Raji (cell line): ENCODE results near the gene HMGXB4.

Experiments
- POLR2A ChIP-seq: IDR thresholded peaks from 2 replicates; pipeline ENCODE4 v1.6.1; 2011; ENCODE audit warnings: low read depth, low read length, control low read depth; ENCODE audit not compliant: insufficient read depth

HMGXB4 gene

GRCh38 chr22:35231585-35232084, 25.7 kb upstream of the HMGXB4 start:
- TF ChIP-seq POLR2A = no peak

GRCh38 chr22:35250156-35250555, 7.1 kb upstream of the HMGXB4 start:
- TF ChIP-seq POLR2A = no peak

GRCh38 chr22:35253946-35254345, 3.3 kb upstream of the HMGXB4 start:
- TF ChIP-seq POLR2A = no peak

GRCh38 chr22:35257002-35257320, 332 bp upstream of the HMGXB4 start:
- TF ChIP-seq POLR2A = no peak

- TF ChIP-seq POLR2A = no peak
Measured at GRCh38 chr22:35258191-35258988, 1.1 kb downstream of the HMGXB4 start.

- TF ChIP-seq POLR2A = no peak
Measured at GRCh38 chr22:35264986-35265385, 7.7 kb downstream of the HMGXB4 start.

GRCh38 chr22:35266277-35266676, 9.0 kb downstream of the HMGXB4 start:
- no peak for TF ChIP-seq POLR2A

- TF ChIP-seq POLR2A = no peak
Measured at GRCh38 chr22:35269630-35270029, 12.3 kb downstream of the HMGXB4 start.

- no peak for TF ChIP-seq POLR2A
Measured at GRCh38 chr22:35274154-35274871, 17.0 kb downstream of the HMGXB4 start.

GRCh38 chr22:35275580-35275979, 18.3 kb downstream of the HMGXB4 start:
- TF ChIP-seq POLR2A = no peak

GRCh38 chr22:35276019-35276418, 18.7 kb downstream of the HMGXB4 start:
- no peak for TF ChIP-seq POLR2A

GRCh38 chr22:35288116-35288515, 30.8 kb downstream of the HMGXB4 start:
- TF ChIP-seq POLR2A = no peak

GRCh38 chr22:35292786-35293185, 35.5 kb downstream of the HMGXB4 start:
- TF ChIP-seq POLR2A = no peak

GRCh38 chr22:35296051-35296450, 38.8 kb downstream of the HMGXB4 start:
- TF ChIP-seq POLR2A = no peak

- TF ChIP-seq POLR2A = no peak; the same call in 1 of the 2 replicates
Measured at GRCh38 chr22:35299217-35299672, 42.0 kb downstream of the HMGXB4 start.
